H1 (cell line): ENCODE results near the gene REC8. TPM values are rescaled to one million over a fixed set of nuclear protein-coding genes. Genes with fewer than 3 reads are reported as not detected.

Experiments
- KDM4A ChIP-seq: IDR thresholded peaks from one replicate; pipeline ENCODE4 v1.7.1; 2012; ENCODE audit warnings: low read depth, mild to moderate bottlenecking, moderate library complexity, low read length, inconsistent platforms; ENCODE audit not compliant: severe bottlenecking
- SIN3A ChIP-seq, 2 experiments: IDR thresholded peaks in 1 of 2; conservative IDR thresholded peaks in 1 of 2; 2 replicates each; pipeline ENCODE4 v1.6.1; 2011 to 2012; ENCODE audit warnings: low read length in 2 of 2, improper control_type of control experiment in 1 of 2, low read depth in 1 of 2, mild to moderate bottlenecking in 1 of 2
- SP1 ChIP-seq: IDR thresholded peaks from 2 replicates; pipeline ENCODE4 v1.6.1; 2011; ENCODE audit warnings: low read depth, low read length
- polyA plus RNA-seq, 7 experiments: library from polyadenylated mRNA; depleted of rRNA in 3 of 7; stranded (reverse) in 5 of 7; unstranded in 2 of 7; fragments of >200 nt in 5 of 7; fragments of 200-250 nt in 2 of 7; gene quantifications; 1 replicate in 5 of 7; 2 replicates in 1 of 7; 4 replicates in 1 of 7; pipeline versions ENCODE4 v1.2.1 to v1.2.3, GENCODE V29; 2011 to 2013; ENCODE audit warnings: missing spikeins in 2 of 7, mixed read lengths in 2 of 7
- total RNA-seq: library from RNA; stranded (reverse); fragmentation: NEBNext Ultra II Directional; extraction: Animal tissue kit (Norgen Biotek cat#: 25700); gene quantifications from 2 replicates; pipeline ENCODE4 v1.2.1, GENCODE V29; 2021
- TF ChIP-seq, protein P1 (sequence below): IDR thresholded peaks from 2 replicates; pipeline ENCODE4 v1.6.1; 2011; ENCODE audit warnings: low read length, improper control_type of control experiment

Gene REC8
- total and polyA plus RNA-seq, 2 of the 8 experiments (the other 6 are each of a cell fraction or from before 2014, with no cell fraction given), result 9.8 to 28.5 TPM

DNA sequence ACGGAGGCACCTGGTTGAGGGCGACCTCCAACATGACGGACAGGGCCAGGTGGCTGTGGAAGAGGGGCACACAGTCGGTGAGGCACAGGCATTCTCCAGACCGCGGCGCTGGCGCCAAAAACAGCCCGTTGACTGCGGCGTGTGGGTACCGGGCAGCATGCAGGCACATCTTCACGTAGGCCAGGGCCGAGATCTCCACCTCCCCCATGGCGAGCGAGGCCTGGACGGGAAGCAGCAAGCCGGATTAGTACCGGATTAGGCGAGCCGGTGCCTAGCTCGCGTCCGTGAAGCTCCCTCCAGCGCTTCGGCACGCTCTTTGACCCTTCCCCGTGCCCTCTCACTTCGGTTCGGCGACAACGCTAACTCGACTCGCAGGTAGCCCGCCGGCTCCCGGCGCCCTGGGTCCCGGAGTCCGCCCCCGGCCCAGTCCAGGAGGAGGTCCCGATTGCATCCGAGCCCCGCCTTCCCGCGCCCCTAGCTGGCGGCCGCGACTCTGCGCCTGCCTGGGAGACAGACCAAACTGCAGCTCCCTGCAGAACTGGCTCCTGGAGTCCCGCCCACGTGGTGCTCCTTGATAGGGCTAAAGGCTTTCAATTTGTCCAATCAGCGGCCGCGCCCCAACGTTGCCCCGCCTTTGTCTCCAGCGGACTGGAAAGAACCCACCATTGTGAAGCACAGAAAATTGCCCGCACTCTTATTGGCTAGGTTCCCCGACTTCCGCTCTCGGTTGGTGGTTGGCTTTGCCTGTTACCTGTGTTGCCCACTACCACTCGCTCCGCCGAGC lies 30.6 kb upstream of the REC8 start, which contains the start of gene EMC9 (continued):
- TF ChIP-seq KDM4A (peak; percentile 50), SP1 (peak; percentile 97), SIN3A (conservative IDR thresholded peaks at IDR 0.05 in 1 of 2, IDR thresholded peaks at IDR 0.05 in 1 of 2; ENCODE audit: low read depth in 1 of 2, low read length in 2 of 2) (peak in 1 of 2 experiments; percentile 75; a peak in 1 of 4 replicates)
- TF ChIP-seq, protein P1, sequence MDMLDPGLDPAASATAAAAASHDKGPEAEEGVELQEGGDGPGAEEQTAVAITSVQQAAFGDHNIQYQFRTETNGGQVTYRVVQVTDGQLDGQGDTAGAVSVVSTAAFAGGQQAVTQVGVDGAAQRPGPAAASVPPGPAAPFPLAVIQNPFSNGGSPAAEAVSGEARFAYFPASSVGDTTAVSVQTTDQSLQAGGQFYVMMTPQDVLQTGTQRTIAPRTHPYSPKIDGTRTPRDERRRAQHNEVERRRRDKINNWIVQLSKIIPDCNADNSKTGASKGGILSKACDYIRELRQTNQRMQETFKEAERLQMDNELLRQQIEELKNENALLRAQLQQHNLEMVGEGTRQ, result peak; percentile 76
